Activated gamma-delta T cell (primary cell): ENCODE results near the gene AGTRAP.

ENCODE experiments used
- DNase-seq: peaks from one replicate; lab custom pipeline; 2025; lab: John Stamatoyannopoulos, UW

AGTRAP gene

DNA sequence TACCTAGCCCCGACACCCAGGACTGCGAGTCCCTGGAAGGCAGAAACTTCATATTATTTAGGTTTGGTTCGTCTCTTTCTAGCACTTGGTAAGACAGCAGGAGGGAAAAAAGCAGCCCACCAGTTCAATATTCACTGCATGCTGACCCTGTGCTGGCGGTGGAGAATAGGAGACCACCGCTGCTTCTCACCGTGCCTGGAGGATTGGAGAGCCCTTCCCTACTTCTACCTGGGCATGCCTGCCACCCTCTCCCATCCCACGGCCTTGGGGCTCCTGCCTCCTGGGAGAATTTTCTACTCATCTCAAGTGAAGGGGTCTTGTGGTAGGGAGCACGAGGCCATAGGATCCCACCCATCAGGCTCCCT is 64.4 kb downstream of the AGTRAP start:
- no peak for DNase-seq
